ENCODE data around the gene PTPRA. TPM values are rescaled to one million over a fixed set of nuclear protein-coding genes. Genes with fewer than 3 reads are reported as not detected.

The PTPRA gene
- total and polyA plus RNA-seq, 2 of the 4 experiments (the other 2 are of a cell fraction) = 35.0 to 50.0 TPM

GRCh38 chr20:3021327-3021726 is 148.0 kb downstream of the PTPRA start:
- ChIA-PET CTCF (no interaction called here), POLR2A (ENCODE audit: unreplicated experiment) (no interaction called here)
- Histone ChIP-seq H2BK20ac (ENCODE audit: low read depth, low read length) (no peak overlapping the region), H3K36me3 (ENCODE audit: control insufficient read depth, insufficient read depth, low read length) (peaks cover 32% of the 10 kb centered on the region), H2AK9ac (replicated peaks; ENCODE audit: low read depth, low read length, poor library complexity) (no peak overlapping the region), H3K9me3 (ENCODE audit: control insufficient read depth, insufficient read depth, low read length) (no peaks in the 10 kb centered on the region), H3K79me1 (ENCODE audit: low read depth in 1 of 2, low read length in 2 of 2) (no peaks in the 10 kb centered on the region), H4K5ac (ENCODE audit: low read depth, low read length) (no peak overlapping the region), H3K4me3 (ENCODE audit: insufficient read depth, low read depth, low read length) (no peak overlapping the region), H4K20me1 (ENCODE audit: insufficient read depth, low read length) (no peaks in the 10 kb centered on the region), H3K4me1 (ENCODE audit: control insufficient read depth, insufficient read depth, low read length) (no peaks in the 10 kb centered on the region), H3K4ac (ENCODE audit: low read depth, low read length) (no peak overlapping the region), H3K9me1 (ENCODE audit: insufficient read depth, low read length) (0 out of 2 replicates have a peak, but pooled peaks cover 10% of the 10 kb centered on the region), H2AFZ (replicated peaks; ENCODE audit: low read length, poor library complexity) (no peak overlapping the region), H3K14ac (replicated peaks; ENCODE audit: low read depth, low read length) (no peak overlapping the region), H3K27me3 (ENCODE audit: control insufficient read depth, insufficient read depth, low read length) (no peaks in the 10 kb centered on the region), H3K27ac (ENCODE audit: insufficient read depth, low read length) (no peak overlapping the region), H2BK15ac (ENCODE audit: low read depth, low read length) (no peak overlapping the region), H4K91ac (ENCODE audit: insufficient read depth, low read depth, low read length) (no peak overlapping the region), H3K18ac (ENCODE audit: low read depth, low read length) (no peak overlapping the region), H2BK5ac (ENCODE audit: low read depth, low read length, poor library complexity, severe bottlenecking) (no peak overlapping the region), H3K56ac (ENCODE audit: extremely low read depth, insufficient read depth, low read length) (no peak overlapping the region), H4K8ac (ENCODE audit: low read depth in 2 of 2, low read length in 2 of 2) (no peak overlapping the region), H2BK120ac (ENCODE audit: low read depth, low read length) (no peak overlapping the region), H2AK5ac (ENCODE audit: low read depth, low read length) (no peak overlapping the region), H3K23ac (ENCODE audit: low read depth, low read length) (no peak overlapping the region), H3K4me2 (ENCODE audit: low read depth, low read length) (no peak overlapping the region), H3K9ac (ENCODE audit: low read depth, low read length) (no peak overlapping the region)
- intact Hi-C loops (cut with micrococcal nuclease) = no loop called here
- ATAC-seq (ENCODE audit: low read depth) (no peak), DNase-seq (no peak)
- in situ Hi-C loops (cut with MboI; ENCODE audit: low sequenced_read_pairs) = no loop called here
- BruUV-seq (replicated peaks) = no TSS peak
- dilution Hi-C loops (cut with HindIII; ENCODE audit: low sequenced_read_pairs, unreplicated experiment) = no loop called here
- TF ChIP-seq RFX5 (IDR thresholded peaks at IDR 0.05; ENCODE audit: low read depth, low read length) (no peak), MAFK (IDR thresholded peaks at IDR 0.05; ENCODE audit: low read depth, low read length) (peak; percentile 54)
- 93% methylated on average over 3 of the region's 4 CpGs; no CpG with 5 or more reads in 1 of the 2 experiments for WGBS, 2 experiments (ENCODE audit: extremely low coverage in 2 of 2, insufficient read length in 1 of 2)

All from IMR-90 (cell line).